ENCODE results near the gene NRG3.

DNA sequence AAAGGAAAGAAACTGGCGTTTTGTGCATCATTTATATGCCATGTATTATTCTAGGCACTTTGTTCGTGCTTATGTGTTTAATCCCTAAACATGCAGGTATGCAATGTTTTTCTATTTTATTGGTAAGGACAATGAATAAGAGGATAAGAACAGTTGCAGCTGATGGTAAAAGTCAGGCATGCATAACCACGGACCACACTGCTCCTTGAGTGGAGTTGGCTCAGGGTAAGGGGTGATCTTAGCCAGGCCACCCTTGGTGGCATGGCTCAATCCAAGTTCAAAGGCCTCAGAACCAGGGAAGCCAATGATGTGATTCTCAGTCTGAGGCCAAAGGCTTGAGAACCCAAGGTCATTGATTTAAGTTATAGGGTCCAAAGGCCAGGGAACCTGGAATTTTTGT lies 1068.1 kb downstream of the NRG3 start:
- TF ChIP-seq, protein P1, sequence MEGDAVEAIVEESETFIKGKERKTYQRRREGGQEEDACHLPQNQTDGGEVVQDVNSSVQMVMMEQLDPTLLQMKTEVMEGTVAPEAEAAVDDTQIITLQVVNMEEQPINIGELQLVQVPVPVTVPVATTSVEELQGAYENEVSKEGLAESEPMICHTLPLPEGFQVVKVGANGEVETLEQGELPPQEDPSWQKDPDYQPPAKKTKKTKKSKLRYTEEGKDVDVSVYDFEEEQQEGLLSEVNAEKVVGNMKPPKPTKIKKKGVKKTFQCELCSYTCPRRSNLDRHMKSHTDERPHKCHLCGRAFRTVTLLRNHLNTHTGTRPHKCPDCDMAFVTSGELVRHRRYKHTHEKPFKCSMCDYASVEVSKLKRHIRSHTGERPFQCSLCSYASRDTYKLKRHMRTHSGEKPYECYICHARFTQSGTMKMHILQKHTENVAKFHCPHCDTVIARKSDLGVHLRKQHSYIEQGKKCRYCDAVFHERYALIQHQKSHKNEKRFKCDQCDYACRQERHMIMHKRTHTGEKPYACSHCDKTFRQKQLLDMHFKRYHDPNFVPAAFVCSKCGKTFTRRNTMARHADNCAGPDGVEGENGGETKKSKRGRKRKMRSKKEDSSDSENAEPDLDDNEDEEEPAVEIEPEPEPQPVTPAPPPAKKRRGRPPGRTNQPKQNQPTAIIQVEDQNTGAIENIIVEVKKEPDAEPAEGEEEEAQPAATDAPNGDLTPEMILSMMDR (IDR thresholded peaks at IDR 0.05): no peak
- TF ChIP-seq EZH2 (IDR thresholded peaks at IDR 0.05; ENCODE audit: borderline replicate concordance, insufficient read depth, low read depth, low read length, poor library complexity, severe bottlenecking): no peak
